Inferior parietal cortex (tissue), 1 donor: ENCODE data around the gene ANKRD18A.
"Not testable (repeated sequence)": the region's sequence is repeated elsewhere in the genome, so short reads cannot be mapped to it uniquely, and the experiment has no call there.

ENCODE experiments used
- DNase-seq: peaks from one replicate; pipeline ENCODE4 v3.0.0-alpha.2; 2016; ENCODE audit errors: extremely low spot score

Gene ANKRD18A

DNA sequence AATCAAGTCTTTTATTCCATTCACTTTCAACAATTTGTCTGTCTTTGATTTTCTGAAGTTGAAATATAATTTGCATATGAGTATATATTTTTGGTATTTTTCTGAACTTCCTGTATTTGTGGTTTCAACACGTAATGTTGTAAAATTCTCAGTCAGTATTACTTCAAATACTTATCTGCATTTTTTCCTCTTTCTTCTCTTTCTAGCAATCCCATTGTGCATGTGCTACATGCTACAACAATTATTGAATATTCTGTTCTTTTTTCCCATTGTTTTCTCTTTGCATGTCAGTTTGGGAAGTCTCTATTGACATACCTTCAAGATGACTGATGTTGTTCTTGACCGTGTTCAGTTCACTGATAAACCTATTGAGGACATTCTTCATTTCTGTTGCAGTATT lies 5.6 kb upstream of the ANKRD18A start:
- no peak for DNase-seq

DNA sequence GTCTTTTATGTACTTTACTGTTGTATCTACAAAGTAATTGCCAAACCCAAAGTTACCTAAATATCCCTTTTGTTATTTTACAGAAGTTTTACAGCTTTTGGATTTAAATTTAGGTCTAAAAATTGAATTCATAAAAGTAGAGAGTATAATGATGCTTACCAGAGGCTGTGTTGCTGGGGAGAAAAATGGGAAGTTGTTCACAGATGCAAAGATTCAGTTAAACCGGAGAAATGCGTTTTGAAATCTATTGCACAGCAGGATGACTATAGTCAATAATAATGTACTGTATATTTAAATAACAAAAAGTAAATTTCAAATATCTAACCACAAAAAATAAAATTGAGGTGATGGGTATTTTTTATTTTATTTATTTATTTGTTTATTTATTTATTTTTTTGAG lies 2.6 kb upstream of the ANKRD18A start:
- DNase-seq, result no peak

DNA sequence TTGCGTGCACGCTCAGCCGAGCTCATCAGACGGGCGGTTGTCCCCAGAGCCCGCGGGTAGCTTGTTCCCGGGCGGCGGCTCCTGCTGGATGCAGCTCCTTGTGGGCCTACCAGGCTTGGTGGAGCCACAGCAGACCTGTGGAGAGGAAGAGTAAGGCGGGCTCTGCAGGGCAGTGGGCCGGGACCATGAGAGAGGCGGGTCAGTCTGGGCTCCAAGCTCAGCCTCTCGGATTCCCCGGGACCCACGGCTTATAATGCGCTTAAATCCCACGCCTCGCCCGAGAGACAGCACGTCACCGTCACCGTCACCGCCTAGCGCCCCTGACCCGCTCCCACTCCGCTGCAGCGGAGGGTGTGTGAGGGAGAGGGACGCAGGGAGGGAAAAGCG lies 1.9 kb upstream of the ANKRD18A start:
- no peak for DNase-seq

DNA sequence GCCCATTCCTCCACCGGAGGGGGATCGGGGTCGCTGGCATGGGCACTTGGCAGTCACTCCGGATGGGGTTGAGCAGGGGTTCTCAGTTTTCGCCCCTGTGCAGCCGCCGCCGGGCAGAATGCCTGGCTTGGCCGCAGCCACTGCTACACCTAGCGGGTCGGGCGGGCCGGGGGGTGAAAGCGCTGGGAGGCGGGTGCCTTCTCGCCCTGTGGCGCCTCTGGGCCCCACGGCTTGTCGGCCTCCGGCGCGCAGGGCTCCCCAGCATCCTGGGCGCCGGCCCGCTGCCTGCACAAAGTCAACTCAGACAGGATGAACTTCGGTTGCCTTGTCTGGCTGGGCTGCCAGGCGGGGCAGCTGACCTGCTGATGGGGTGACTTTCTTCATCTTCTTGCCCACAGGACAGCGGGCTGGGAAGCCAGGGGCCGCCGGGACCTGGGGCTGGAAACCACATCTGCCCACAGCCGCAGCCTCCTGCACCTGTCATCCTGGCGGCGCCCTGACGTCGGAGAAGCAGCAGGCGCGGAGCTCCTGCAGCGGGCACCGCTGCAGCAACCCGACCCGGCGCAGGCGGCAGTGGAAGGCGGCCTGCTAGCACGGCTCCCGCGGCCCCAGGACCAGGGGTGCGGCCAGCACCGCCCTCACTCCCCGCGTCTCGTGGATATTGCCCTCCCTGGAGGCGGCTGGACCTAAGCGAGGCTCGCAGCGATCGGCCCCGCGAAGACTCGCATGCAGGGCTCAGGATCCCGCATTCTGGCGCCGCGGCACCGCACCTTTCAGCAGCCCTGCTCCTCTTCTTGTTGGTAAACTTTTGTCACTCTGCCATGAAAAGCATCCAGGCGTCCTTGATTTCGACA lies 1.3 kb upstream of the ANKRD18A start:
- no peak for DNase-seq

DNA sequence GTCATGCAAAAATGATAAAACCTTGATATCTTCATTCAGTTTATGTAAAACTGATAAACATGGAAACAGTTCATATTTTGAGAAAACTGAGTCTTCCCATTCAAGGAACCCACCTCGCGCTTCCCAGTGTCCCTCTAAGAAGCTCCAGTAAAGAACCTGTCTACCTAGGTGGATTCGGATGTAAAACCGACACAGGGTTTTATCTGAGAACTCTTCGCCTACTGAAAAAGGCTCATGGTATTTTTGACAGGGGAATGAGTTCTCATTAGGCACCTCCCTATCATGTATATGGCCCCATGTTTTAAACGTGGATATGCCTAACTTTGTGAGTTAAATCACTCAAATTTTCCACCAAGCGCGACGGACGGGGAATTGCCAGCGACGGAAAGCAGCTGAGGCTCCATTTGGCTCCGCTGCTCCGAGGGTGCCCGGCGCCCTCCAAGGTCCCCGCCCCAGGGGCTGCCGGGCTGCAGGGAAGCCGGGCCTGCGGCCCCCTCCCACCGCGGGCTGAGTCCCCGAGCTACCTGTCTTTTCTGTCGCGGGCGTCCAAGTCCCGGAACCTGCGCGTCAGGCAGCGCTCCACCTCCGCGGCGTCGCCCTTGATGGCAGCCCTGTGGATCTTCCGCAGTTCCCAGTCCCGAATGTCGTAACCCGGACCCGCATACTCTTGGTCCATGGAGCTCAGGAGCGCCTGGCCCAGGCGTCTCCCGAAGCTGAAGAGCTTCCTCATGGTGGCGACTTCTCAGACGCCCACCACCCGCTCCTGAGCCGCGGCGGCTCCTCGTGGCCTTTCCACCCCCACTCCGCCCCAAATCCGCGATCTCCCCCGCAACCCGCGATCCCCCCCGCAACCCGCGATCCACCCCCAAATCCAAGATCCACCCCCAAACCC lies 594 bp downstream of the ANKRD18A start:
- DNase-seq, result peak; percentile 11

DNA sequence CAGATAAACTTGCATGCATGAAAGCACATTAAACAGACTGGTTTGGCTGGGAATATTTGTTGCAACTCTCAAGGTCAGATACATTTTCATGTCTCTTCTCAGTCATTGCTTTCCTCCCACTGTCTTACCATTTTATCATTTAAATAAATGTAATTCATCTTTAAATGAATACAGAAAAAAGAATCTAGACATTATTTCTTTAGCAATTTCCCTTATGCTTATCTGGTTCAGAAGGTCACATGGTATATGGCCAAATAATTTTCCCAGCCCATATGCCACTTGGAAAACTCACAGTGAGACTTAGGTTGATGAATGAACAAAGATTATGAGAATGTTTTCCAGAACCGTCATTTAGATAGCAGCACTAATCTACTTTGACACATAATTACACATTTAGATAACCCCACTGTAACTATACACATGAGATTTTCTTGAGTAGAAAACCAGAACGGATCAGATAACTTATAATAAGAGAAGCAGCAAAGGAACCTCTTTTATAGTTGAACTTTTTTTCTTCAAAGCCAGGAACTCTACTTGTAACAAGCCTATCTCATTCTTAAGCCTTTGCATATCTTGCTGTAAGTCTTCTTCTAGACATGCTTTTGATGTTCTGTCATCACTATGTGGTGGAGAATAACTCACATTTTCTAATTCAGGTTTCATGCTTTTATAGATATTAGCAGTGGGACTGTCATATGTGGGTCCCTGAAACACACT lies 22.2 kb downstream of the ANKRD18A start:
- not testable (repeated sequence) for DNase-seq

DNA sequence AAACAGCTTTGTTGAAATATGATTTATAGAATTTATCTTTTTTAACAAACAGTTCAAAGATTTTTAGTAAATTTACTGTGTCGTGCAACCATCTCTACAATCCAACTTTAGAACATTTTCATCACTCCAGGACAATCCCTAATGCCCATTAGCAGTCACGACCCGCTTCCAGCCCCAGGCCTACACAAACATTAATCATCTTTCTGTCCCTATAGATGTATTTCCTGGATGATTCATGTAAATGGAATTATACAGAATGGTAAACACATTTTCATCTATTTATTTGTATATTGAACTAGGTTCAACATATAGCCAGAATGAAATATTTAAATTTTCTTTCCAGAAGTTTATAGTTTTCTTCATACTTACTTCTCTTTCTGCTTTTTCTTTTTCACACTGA lies 25.3 kb downstream of the ANKRD18A start:
- not testable (repeated sequence) for DNase-seq

DNA sequence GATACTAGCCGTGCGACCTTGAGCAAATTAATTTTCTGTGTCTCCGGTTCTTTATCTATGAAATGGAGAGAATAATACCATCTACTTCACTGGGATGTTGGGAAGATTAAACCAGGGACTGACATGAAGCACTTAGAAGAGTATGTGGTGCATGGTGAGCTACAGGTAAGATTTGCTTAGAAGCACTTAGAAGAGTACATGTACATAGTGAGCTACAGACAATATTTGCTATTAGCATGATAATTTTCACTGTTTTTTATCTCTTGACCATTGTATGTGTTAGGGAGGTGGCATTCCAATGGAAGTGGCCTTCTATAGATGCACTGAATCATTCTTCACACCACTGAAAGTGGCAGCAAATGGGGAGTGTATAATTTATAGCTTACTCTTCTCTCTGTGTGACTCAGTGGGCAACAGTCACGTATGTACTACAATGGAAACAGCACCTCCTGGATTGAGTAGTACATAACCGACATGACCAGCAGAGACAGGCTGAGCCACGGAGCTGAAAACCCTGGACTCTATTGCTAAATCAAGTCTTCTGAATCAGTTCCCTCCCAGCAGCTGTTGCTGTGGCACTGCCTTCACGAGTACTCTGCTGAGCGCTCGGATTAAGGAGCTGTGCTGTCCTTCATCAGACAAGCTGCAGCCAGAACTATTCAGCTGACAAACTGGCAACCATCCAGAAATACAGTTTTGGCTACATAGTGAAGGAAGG lies 28.9 kb downstream of the ANKRD18A start:
- DNase-seq, result not testable (repeated sequence)

DNA sequence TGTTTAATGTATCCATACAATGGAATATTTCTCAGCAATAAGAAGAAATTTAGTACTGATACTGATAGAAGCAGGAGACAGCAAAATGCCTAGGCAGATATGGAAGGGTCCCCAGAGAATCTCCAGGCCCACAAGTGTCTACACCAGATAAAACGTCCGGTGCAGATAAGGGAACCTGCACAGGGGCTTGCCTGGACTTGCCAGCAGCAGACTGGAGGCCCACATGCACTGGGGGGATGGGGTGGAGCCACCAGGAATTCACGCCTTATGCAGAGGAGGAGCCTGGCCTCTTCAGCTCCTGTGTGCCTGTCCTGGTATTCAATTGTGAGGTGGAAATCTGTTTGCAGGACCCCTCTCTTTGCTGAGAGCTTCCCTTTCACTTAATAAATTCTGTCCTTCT lies 36.6 kb downstream of the ANKRD18A start:
- not testable (repeated sequence) for DNase-seq

DNA sequence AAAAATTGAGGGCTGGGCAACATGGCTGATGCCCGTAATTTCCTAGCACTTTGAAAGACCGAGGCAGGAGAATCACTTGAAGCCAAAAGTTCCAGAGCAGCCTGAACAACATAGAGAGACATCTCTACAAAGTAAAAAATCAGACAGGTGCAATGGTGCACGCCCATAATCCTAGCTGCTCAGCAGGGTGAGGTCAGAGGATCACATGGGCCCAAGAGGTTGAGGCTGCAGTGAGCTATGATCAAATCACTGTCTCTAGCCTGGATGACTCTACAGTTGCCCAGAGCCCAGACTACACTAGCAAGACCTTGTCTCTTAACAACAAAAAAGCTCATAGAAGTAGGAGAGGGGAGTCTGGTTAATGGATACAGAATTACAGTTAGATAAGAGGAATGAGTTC lies 40.3 kb downstream of the ANKRD18A start:
- DNase-seq, result not testable (repeated sequence)

DNA sequence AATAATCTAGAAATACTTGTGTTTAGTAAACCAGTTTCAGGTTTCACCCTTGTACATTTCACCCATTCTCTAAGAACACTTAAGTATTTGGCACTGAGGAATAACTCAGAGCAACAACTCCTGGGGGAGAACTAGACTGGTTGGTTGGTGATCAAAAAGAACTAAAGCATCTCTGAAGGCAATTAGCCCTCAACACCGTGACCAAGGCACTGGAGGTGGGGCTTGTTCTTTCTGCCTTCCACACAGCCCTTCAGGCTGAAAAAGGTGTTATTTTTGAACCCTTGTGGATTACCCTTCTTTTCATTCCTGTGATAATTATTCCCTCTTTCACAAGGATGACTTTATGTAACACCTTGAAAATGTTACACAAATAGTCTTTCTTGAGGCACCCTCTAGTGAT lies 44.2 kb downstream of the ANKRD18A start:
- DNase-seq, result not testable (repeated sequence)

DNA sequence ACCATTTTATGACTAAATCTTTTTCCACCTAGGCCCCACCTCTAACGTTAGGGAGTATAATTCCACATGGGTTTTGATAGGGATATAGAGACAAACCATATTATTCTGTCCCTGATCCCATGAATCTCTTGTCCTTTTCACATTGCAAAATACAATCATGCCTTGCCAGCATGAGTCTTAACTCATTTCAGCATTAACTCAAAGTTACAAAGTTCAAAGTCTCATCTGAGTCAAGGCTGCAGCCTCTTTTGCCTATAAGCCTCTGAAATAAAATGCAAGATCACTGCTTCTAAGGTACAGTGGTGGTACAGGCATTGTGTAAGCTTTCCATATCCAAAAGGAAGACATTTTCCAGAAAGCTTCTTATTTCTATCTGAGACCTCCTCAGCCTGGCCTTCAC lies 54.3 kb downstream of the ANKRD18A start:
- DNase-seq, result not testable (repeated sequence)

DNA sequence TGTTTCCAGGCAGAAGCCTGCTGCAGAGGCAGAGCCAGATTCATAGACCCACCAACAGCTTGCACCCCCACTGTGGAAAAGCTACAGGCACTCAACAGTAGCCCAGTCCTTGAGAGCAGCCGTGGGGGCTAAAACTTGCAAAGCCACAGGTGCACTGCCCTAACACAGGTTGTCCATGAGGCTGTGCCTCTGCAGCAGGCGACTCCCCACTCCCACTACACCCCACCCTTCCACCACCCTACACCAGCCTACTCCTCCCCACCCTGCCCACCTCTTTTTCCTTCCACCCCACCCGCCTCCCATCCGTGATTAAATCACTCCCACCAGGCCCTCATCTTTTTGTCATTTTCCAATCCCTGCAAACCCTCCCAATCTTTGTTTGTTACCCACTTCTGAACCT lies 55.2 kb downstream of the ANKRD18A start:
- not testable (repeated sequence) for DNase-seq

DNA sequence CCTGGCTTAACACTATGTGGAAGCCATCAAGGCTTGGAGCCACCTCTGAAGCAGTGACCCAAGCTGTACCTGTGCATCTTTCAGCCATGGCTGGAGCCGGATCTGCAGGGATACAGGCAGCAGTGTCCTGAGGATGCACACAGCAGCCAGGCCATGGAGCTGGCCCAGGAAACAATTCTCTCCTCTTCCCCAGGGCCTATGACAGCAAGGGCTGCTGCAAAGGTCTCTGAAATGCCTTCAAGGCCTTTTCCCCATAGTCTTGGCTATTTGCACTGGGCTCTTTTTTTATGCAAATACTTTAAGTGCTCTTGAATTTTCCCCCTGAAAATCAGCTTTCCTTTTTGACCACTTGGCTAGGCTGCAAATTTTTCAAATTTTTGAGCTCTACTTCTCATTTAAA lies 56.5 kb downstream of the ANKRD18A start:
- not testable (repeated sequence) for DNase-seq

DNA sequence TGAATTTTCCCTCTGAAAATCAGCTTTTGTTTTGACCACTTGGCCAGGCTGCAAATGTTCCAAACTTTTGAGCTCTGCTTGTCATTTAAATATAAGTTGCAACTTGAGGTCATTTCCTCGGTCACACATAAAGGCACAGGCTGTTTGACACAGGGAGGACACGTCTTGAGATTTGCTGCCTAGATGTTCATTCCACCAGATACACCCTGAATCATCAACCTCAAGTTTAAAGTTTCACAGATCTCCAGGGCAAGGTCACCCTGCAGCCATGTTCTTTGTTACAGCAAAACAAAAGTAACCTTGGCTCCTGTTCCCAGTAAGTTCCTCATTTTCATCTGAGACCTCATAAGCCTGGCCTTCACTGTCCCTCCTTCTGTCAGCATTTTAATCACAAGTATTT lies 59.3 kb downstream of the ANKRD18A start:
- DNase-seq, result not testable (repeated sequence)

DNA sequence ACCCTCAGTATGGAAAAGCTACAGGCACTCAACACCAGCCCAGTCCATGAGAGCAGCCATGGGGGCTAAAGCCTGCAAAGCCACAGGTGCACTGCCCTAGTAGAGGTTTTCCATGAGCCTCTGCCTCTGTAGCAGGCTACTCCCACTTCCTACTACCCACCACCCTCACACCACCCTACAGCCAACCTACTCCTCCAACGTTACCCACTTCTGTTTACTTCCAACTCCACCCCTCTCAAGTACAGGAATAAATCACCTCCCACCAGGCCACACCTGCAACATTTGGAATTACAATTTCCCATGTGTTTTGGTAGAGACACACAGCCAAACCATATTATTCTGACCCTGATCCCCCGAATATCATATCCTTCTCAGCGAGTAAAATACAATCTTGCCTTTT lies 61.2 kb downstream of the ANKRD18A start:
- not testable (repeated sequence) for DNase-seq

DNA sequence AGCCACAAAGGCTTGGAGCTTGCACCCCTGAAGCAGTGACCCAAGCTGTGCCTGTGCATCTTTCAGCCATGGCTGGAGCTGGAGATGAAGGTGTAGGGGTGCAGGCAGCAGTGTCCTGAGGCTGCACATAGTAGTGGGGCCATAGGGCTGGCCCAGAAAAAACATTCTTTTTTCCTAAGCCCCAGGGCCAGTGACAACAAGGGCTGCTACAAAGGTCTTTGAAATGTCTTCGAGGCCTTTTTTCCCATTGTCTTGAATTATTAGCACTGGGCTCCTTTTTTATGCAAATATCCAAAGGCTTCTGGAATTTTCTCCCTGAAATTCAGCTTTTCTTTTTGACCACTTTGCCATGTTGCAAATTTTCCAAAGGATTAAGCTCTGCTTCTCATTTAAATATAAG lies 62.6 kb downstream of the ANKRD18A start:
- not testable (repeated sequence) for DNase-seq

DNA sequence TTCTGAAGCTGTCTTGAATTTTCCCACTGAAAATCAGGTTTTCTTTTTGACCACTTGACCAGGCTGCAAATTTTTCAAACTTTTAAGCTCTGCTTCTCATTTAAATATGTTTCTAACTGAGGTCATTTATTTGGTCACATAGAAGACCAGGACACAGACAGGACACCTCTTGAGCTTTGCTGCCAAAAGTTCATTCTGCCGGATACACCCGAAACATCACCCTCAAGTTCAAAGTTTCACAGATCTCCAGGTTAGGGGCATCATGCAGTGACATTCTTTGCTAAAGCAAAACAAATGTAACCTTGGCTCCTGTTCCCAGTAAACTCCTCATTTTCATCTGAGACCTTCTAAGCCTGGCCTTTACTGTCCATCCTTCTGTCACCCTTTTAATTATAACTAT lies 65.4 kb downstream of the ANKRD18A start:
- DNase-seq, result not testable (repeated sequence)

DNA sequence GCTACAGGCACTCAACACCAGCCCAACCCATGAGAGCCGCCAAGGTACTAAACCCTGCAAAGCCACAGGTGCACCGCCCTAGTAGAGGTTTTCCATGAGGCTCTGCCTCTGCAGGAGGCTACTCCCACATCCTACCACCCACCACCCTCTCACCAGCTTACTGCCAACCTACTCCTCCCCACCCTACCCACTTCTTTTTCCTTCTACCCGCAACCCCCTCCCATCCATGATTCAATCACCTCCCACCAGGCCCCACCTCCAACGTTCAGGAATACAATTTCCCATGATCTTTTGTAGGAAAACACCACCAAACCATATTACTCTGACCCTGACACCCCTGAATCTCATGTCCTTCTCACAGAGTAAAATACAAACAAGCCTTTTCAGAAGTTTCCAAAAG lies 67.4 kb downstream of the ANKRD18A start:
- DNase-seq, result not testable (repeated sequence)

DNA sequence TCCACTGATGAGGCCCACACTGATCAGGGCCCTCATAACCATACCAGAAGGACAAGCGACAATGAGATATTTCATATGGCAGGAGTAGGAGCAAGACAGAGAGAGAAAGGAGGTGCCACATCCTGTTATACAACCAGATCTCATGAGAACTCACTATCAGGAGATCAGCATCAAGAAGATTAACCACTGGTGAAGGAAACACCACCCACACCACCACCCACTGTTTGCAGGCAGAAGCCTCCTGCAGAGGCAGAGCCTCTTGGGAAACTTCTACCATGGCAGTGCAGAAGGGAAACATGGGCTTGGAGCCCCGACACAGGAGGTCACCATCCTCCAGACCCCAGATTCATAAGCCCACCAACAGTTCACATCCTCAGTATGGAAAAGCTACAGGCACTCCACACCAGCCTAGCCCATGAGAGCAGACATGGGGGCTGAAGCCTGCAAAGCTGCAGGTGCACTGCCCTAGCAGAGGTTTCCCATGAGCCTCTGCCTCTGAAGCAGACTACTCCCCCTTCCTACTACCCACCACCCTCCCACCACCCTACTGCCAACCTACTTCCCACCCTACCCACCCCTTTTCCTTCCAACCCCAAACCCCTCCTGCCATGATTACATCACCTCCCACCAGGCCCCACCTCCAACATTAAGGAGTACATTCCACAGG lies 73.8 kb downstream of the ANKRD18A start:
- not testable (repeated sequence) for DNase-seq

DNA sequence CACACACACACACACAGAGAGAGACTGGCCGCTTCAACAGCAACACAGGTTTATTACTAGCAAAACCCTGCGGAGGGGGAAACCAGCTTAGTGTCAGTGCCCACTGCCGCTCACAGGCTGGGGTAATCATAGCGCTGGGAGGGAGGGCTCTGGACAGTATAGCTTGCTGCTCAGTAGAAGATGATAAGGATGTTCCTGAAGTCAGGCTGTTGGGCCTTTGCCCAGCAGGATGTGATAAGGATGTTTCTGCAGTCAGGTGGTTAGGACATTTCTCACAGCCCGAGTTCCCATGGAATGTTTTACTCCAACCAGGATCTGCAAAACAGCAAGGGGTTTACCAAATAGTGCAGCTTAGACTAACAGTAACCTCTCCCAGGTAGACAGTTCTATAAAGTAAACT lies 79.9 kb downstream of the ANKRD18A start:
- DNase-seq, result not testable (repeated sequence)
